H9 (cell line): ENCODE measurements around the gene POU6F2. TPM values are rescaled to one million over a fixed set of nuclear protein-coding genes. Genes with fewer than 3 reads are reported as not detected.

Experiments used
- DNase-seq: peaks from one replicate; pipeline ENCODE4 v3.0.0-alpha.2; 2017
- H2AFZ ChIP-seq: one replicate; pipeline ENCODE4 v1.6.1; 2013; ENCODE audit warnings: mild to moderate bottlenecking, low read length, control low read depth, moderate library complexity
- H2AK5ac ChIP-seq: 2 replicates; pipeline ENCODE4 v1.6.1; 2013; ENCODE audit warnings: low read length, control low read depth, mixed read lengths; ENCODE audit not compliant: insufficient read length
- H2BK120ac ChIP-seq: one replicate; pipeline ENCODE4 v1.6.1; 2013; ENCODE audit warnings: low read depth, mild to moderate bottlenecking, low read length, control low read depth, inconsistent platforms; ENCODE audit not compliant: poor library complexity, severe bottlenecking
- H2BK12ac ChIP-seq: 2 replicates; pipeline ENCODE4 v1.6.1; 2013; ENCODE audit warnings: low read length, control low read depth, mixed read lengths, low read depth; ENCODE audit not compliant: insufficient read length
- H2BK15ac ChIP-seq: 2 replicates; pipeline ENCODE4 v1.6.1; 2013; ENCODE audit warnings: low read depth, low read length, control low read depth
- H2BK20ac ChIP-seq: one replicate; pipeline ENCODE4 v1.6.1; 2013; ENCODE audit warnings: low read depth, mild to moderate bottlenecking, low read length, control low read depth, inconsistent platforms; ENCODE audit not compliant: poor library complexity, severe bottlenecking
- H2BK5ac ChIP-seq: 2 replicates; pipeline ENCODE4 v1.6.1; 2013; ENCODE audit warnings: low read length, control low read depth, mixed read lengths; ENCODE audit not compliant: insufficient read length
- H3K14ac ChIP-seq: 2 replicates; pipeline ENCODE4 v1.6.1; 2013; ENCODE audit warnings: low read length, control low read depth; ENCODE audit not compliant: insufficient read depth
- H3K18ac ChIP-seq: 2 replicates; pipeline ENCODE4 v1.6.1; 2013; ENCODE audit warnings: low read depth, mild to moderate bottlenecking, mixed read lengths, low read length, control low read depth; ENCODE audit not compliant: insufficient read length
- H3K23ac ChIP-seq: 2 replicates; pipeline ENCODE4 v1.6.1; 2013; ENCODE audit warnings: low read length, control low read depth, mixed read lengths, low read depth; ENCODE audit not compliant: insufficient read length
- H3K23me2 ChIP-seq: 2 replicates; pipeline ENCODE4 v1.6.1; 2013; ENCODE audit warnings: low read depth, mild to moderate bottlenecking, mixed read lengths, low read length, control low read depth; ENCODE audit not compliant: insufficient read length, poor library complexity, severe bottlenecking
- H3K27ac ChIP-seq: 2 replicates; pipeline ENCODE4 v1.5.1; 2013; ENCODE audit warnings: low read length, control low read depth, mixed read lengths, low read depth; ENCODE audit not compliant: insufficient read length
- H3K27me3 ChIP-seq: 2 replicates; pipeline ENCODE4 v1.6.1; 2013; ENCODE audit warnings: low read length, control low read depth, inconsistent platforms; ENCODE audit not compliant: insufficient read depth
- H3K4ac ChIP-seq: 2 replicates; pipeline ENCODE4 v1.6.1; 2013; ENCODE audit warnings: low read depth, mild to moderate bottlenecking, control low read depth, inconsistent platforms, low read length, moderate library complexity
- H3K4me1 ChIP-seq: 2 replicates; pipeline ENCODE4 v1.6.1; 2013; ENCODE audit warnings: low read length, control low read depth, inconsistent platforms; ENCODE audit not compliant: insufficient read depth
- H3K4me2 ChIP-seq: 2 replicates; pipeline ENCODE4 v1.6.1; 2013; ENCODE audit warnings: low read length, control low read depth, mixed read lengths; ENCODE audit not compliant: insufficient read length, insufficient read depth
- H3K56ac ChIP-seq: 2 replicates; pipeline ENCODE4 v1.6.1; 2013; ENCODE audit warnings: low read depth, mild to moderate bottlenecking, mixed read lengths, low read length, control low read depth; ENCODE audit not compliant: insufficient read length
- H3K79me1 ChIP-seq: 2 replicates; pipeline ENCODE4 v1.6.1; 2013; ENCODE audit warnings: low read depth, mild to moderate bottlenecking, moderate library complexity, low read length, control low read depth, inconsistent platforms; ENCODE audit not compliant: insufficient read depth, poor library complexity, severe bottlenecking
- H3K79me2 ChIP-seq: 2 replicates; pipeline ENCODE4 v1.6.1; 2013; ENCODE audit warnings: low read length, control low read depth, inconsistent platforms; ENCODE audit not compliant: insufficient read depth
- H3K9ac ChIP-seq: 2 replicates; pipeline ENCODE4 v1.6.1; 2013; ENCODE audit warnings: low read length, control low read depth, mixed read lengths; ENCODE audit not compliant: insufficient read length; ENCODE audit errors: extremely low read depth
- H3K9me3 ChIP-seq: one replicate; pipeline ENCODE4 v1.6.1; 2013; ENCODE audit warnings: low read depth, low read length, inconsistent platforms; ENCODE audit not compliant: control insufficient read depth
- H3T11ph ChIP-seq: one replicate; pipeline ENCODE4 v1.6.1; 2013; ENCODE audit warnings: mild to moderate bottlenecking, low read length, control low read depth, inconsistent platforms
- H4K20me1 ChIP-seq: one replicate; pipeline ENCODE4 v1.6.1; 2013; ENCODE audit not compliant: control insufficient read depth, insufficient read length, insufficient read depth
- H4K5ac ChIP-seq: 2 replicates; pipeline ENCODE4 v1.6.1; 2013; ENCODE audit warnings: low read depth, mild to moderate bottlenecking, mixed read lengths, low read length, control low read depth; ENCODE audit not compliant: insufficient read length
- H4K8ac ChIP-seq: replicated peaks from 2 replicates; pipeline ENCODE4 v1.6.1; 2013; ENCODE audit warnings: low read length, control low read depth, mixed read lengths, low read depth; ENCODE audit not compliant: insufficient read length
- H4K91ac ChIP-seq: 2 replicates; pipeline ENCODE4 v1.6.1; 2013; ENCODE audit warnings: low read depth, mild to moderate bottlenecking, moderate library complexity, mixed read lengths, low read length, control low read depth; ENCODE audit not compliant: insufficient read length
- H3K27ac Mint-ChIP-seq, 3 experiments: 2 replicates in 2 of 3; 3 replicates in 1 of 3; pipeline ENCODE4 v1.8.0; 2020 to 2021; ENCODE audit warnings: mixed read lengths in 3 of 3, mild to moderate bottlenecking in 1 of 3, moderate library complexity in 1 of 3
- H3K27me3 Mint-ChIP-seq: 2 replicates; pipeline ENCODE4 v1.8.0; 2021; ENCODE audit warnings: low read depth, mild to moderate bottlenecking, moderate library complexity, mixed read lengths
- H3K36me3 Mint-ChIP-seq, 3 experiments: 2 replicates in 2 of 3; 3 replicates in 1 of 3; pipeline ENCODE4 v1.8.0; 2020 to 2021; ENCODE audit warnings: low read depth in 3 of 3, mixed read lengths in 3 of 3; ENCODE audit not compliant: insufficient read depth in 1 of 3
- H3K4me1 Mint-ChIP-seq, 2 experiments: 2 replicates each; pipeline ENCODE4 v1.8.0; 2020; ENCODE audit warnings: mixed read lengths in 2 of 2
- H3K4me3 Mint-ChIP-seq, 2 experiments: 2 replicates in 1 of 2; 3 replicates in 1 of 2; pipeline ENCODE4 v1.8.0; 2020 to 2021; ENCODE audit warnings: mild to moderate bottlenecking in 2 of 2, mixed read lengths in 2 of 2, moderate library complexity in 1 of 2
- H3K9me3 Mint-ChIP-seq, 2 experiments: 2 replicates in 1 of 2; 3 replicates in 1 of 2; pipeline ENCODE4 v1.8.0; 2020; ENCODE audit warnings: mild to moderate bottlenecking in 2 of 2, mixed read lengths in 2 of 2, moderate library complexity in 1 of 2
- WGBS: extraction: QIAGEN DNeasy Blood & Tissue Kit; methylation state at CpG from one replicate; pipeline ENCODE4 v1.1.7; 2013; ENCODE audit warnings: missing lambda C conversion rate, low lambda C conversion rate, mixed read lengths; ENCODE audit not compliant: insufficient read length; ENCODE audit errors: extremely low coverage; 5-methylcytosine and 5-hydroxymethylcytosine counted together
- total RNA-seq: library from RNA; stranded (reverse); gene quantifications from 2 replicates; pipeline ENCODE4 v1.2.1, GENCODE V29; 2021
- TF ChIP-seq, protein P1 (sequence below): fragments of 200-600 bp; sonication (generic); conservative IDR thresholded peaks from 3 replicates; pipeline ENCODE4 v1.8.0; 2021; ENCODE audit warnings: antibody characterized with exemption, mild to moderate bottlenecking

The POU6F2 gene
- total RNA-seq, 1 experiment from 2014 or later = 1.9 TPM

DNA sequence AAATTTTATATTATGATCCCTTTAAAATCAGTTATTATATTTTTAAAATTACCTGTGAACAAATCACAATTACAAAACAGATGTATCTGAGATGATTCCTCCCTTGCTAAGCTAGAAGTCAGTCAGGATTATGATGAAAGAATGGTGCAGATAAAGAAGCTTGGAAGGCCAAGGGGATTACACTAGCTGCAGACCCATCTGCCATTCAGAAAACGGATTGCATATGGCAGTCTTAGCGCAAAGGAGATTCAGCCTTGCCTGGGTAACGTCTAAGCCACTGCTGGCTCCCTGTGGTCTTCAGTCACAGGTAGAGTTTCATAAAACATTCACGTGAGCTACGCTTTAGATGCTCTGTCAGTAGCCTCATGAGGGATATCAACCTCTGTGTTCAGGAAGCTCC lies 222.2 kb downstream of the POU6F2 start:
- Histone ChIP-seq H3K4ac (no peak overlapping the region), H4K91ac (no peak overlapping the region), H2BK15ac (no peak overlapping the region; the same call in 1 of the 2 replicates), H2BK12ac (no peak overlapping the region), H3K56ac (no peak overlapping the region), H3K27ac (no peak overlapping the region), H3K9me3 (no peaks in the 10 kb centered on the region), H4K5ac (no peak overlapping the region), H3K4me1 (no peaks in the 10 kb centered on the region; the same call in 1 of the 2 replicates), H3K18ac (no peak overlapping the region), H2BK5ac (no peak overlapping the region), H3K79me2 (no peaks in the 10 kb centered on the region), H3K4me2 (no peak overlapping the region), H3K9ac (no peak overlapping the region), H3K27me3 (no peaks in the 10 kb centered on the region), H3K23ac (no peak overlapping the region), H3T11ph (no peak overlapping the region), H2AFZ (no peak overlapping the region), H3K14ac (no peak overlapping the region), H4K20me1 (no peaks in the 10 kb centered on the region), H2BK120ac (no peak overlapping the region), H2AK5ac (no peak overlapping the region), H3K79me1 (no peaks in the 10 kb centered on the region), H3K23me2 (no peaks in the 10 kb centered on the region), H4K8ac (no peak overlapping the region), H2BK20ac (no peak overlapping the region)
- Mint-ChIP-seq H3K36me3 (no peaks in the 10 kb centered on the region), H3K4me1 (peaks cover 16 to 27% of the 10 kb centered on the region in 2 experiments), H3K4me3 (no peak overlapping the region), H3K27me3 (no peaks in the 10 kb centered on the region), H3K9me3 (no peaks in the 10 kb centered on the region), H3K27ac (no peak overlapping the region)
- no peak for DNase-seq
- no CpG with 5 or more reads among the region's 5 CpGs for WGBS
- TF ChIP-seq, protein P1, sequence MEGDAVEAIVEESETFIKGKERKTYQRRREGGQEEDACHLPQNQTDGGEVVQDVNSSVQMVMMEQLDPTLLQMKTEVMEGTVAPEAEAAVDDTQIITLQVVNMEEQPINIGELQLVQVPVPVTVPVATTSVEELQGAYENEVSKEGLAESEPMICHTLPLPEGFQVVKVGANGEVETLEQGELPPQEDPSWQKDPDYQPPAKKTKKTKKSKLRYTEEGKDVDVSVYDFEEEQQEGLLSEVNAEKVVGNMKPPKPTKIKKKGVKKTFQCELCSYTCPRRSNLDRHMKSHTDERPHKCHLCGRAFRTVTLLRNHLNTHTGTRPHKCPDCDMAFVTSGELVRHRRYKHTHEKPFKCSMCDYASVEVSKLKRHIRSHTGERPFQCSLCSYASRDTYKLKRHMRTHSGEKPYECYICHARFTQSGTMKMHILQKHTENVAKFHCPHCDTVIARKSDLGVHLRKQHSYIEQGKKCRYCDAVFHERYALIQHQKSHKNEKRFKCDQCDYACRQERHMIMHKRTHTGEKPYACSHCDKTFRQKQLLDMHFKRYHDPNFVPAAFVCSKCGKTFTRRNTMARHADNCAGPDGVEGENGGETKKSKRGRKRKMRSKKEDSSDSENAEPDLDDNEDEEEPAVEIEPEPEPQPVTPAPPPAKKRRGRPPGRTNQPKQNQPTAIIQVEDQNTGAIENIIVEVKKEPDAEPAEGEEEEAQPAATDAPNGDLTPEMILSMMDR = no peak
